SH-SY5Y (cell line): ENCODE results near the gene KIF26B.

Experiments
- GATA2 ChIP-seq: IDR thresholded peaks from 2 replicates; pipeline ENCODE4 v1.6.1; 2011; ENCODE audit warnings: mild to moderate bottlenecking, low read depth, low read length
- GATA3 ChIP-seq: IDR thresholded peaks from 2 replicates; pipeline ENCODE4 v1.6.1; 2011; ENCODE audit warnings: low read depth, mild to moderate bottlenecking, low read length, moderate library complexity

- no peak for TF ChIP-seq GATA2
- TF ChIP-seq GATA3 = no peak
Measured at GRCh38 chr1:245356891-245357585, 202.3 kb downstream of the KIF26B start.
